Stimulated activated CD4-positive, alpha-beta T cell treated with anti-CD3 and anti-CD28 coated beads, Interleukin-4, amount 100 ng/mL, for 1 hour (primary cell): ENCODE data around the gene CAMK1D.

Experiments
- DNase-seq: peaks from one replicate; pipeline ENCODE4 v3.0.0-alpha.2; 2020

CAMK1D gene

GRCh38 chr10:12880423-12880822, 531.1 kb downstream of the CAMK1D start:
- no peak for DNase-seq

- DNase-seq: no peak
Observed at GRCh38 chr10:12884851-12885250, 535.5 kb downstream of the CAMK1D start.
